Left lobe of liver (tissue), 2 donors: ENCODE measurements around the gene ESR1. TPM values are rescaled to one million over a fixed set of nuclear protein-coding genes. Genes with fewer than 3 reads are reported as not detected.
A peak's percentile ranks its signal among the peaks of the same experiment; 100 is the strongest.

Experiments used
- ATAC-seq: fragments of 200-7000 bp; cut with Tn5 transposase; one replicate; pipeline ENCODE4 v1.9.1; 2020; ENCODE audit warnings: mild to moderate bottlenecking, moderate library complexity
- DNase-seq: peaks from one replicate; pipeline ENCODE4 v3.0.0-alpha.2; 2020; ENCODE audit warnings: low spot score
- total RNA-seq: library from RNA; stranded (reverse); gene quantifications from one replicate; pipeline ENCODE4 v1.2.1, GENCODE V29; 2021
- donor health status: DM: no; HTN: no; CAD: no; lungs with moderate emphysema.
- donor health status: DM: no; HTN: yes; CAD: no.

ESR1 gene
- 13.8 TPM for total RNA-seq

- DNase-seq (peak; percentile 52), ATAC-seq (peak; percentile 25)
Measured at GRCh38 chr6:151807513-151808370, at the start of gene ESR1. TSS of gene ESR1 (plus strand) at chr6:151807682. CDS start at chr6:151807913, 231 bp downstream.

- no peak for DNase-seq
- ATAC-seq, result no peak
Measured at GRCh38 chr6:151760486-151760885, 47.0 kb upstream of the ESR1 start.

GRCh38 chr6:151761851-151762250, 45.6 kb upstream of the ESR1 start:
- no peak for ATAC-seq
- no peak for DNase-seq

GRCh38 chr6:151762817-151763216, 44.7 kb upstream of the ESR1 start:
- DNase-seq, result no peak
- no peak for ATAC-seq

GRCh38 chr6:151763303-151763702, 44.2 kb upstream of the ESR1 start:
- no peak for DNase-seq
- no peak for ATAC-seq

- ATAC-seq, result peak; percentile 80
- peak; percentile 82 for DNase-seq
Measured at GRCh38 chr6:151763938-151764680, 43.4 kb upstream of the ESR1 start.

- DNase-seq (no peak), ATAC-seq (peak; percentile 85)
Measured at GRCh38 chr6:151765444-151765886, 42.0 kb upstream of the ESR1 start.

- ATAC-seq (no peak), DNase-seq (no peak)
Measured at GRCh38 chr6:151772446-151772845, 35.0 kb upstream of the ESR1 start.

GRCh38 chr6:151773382-151773781, 34.1 kb upstream of the ESR1 start:
- ATAC-seq (no peak), DNase-seq (no peak)

GRCh38 chr6:151782560-151782959, 24.9 kb upstream of the ESR1 start:
- ATAC-seq (no peak), DNase-seq (no peak)

GRCh38 chr6:151783692-151784091, 23.8 kb upstream of the ESR1 start:
- ATAC-seq (no peak), DNase-seq (no peak)

- ATAC-seq, result no peak
- no peak for DNase-seq
Measured at GRCh38 chr6:151784441-151785214, 22.9 kb upstream of the ESR1 start.

- ATAC-seq (peak; percentile 87), DNase-seq (no peak)
Measured at GRCh38 chr6:151796842-151797530, 10.5 kb upstream of the ESR1 start.

GRCh38 chr6:151803743-151804142, 3.7 kb upstream of the ESR1 start:
- no peak for DNase-seq
- no peak for ATAC-seq

GRCh38 chr6:151804585-151805285, 2.7 kb upstream of the ESR1 start:
- DNase-seq (no peak), ATAC-seq (peak; percentile 41)

- DNase-seq, result no peak
- peak; percentile 81 for ATAC-seq
Measured at GRCh38 chr6:151805286-151805840, 2.1 kb upstream of the ESR1 start.

- no peak for DNase-seq
- ATAC-seq, result no peak
Measured at GRCh38 chr6:151806757-151807512, 547 bp upstream of the ESR1 start.

GRCh38 chr6:151808371-151809241, 1.1 kb downstream of the ESR1 start:
- ATAC-seq, result no peak
- DNase-seq, result no peak
